Tibial nerve (tissue), 4 donors: Measurements from ENCODE around the gene HIP1.

Experiments
- EP300 ChIP-seq, 2 donors: sonication (generic); formaldehyde crosslinking; IDR thresholded peaks; one replicate each; pipeline ENCODE4 v1.6.1; 2017; ENCODE audit warnings: antibody characterized with exemption in 2 of 2, mild to moderate bottlenecking in 1 of 2
- POLR2A ChIP-seq, 2 donors: fragments of 450-650 bp; IDR thresholded peaks; one replicate each; pipeline ENCODE4 v1.6.1; 2017; ENCODE audit warnings: antibody characterized with exemption in 2 of 2, mild to moderate bottlenecking in 2 of 2, moderate library complexity in 2 of 2
- TF ChIP-seq, protein P1 (sequence below), 5 experiments: fragments of 200-600 bp in 3 of 5; fragments of 450-650 bp in 2 of 5; sonication (generic) in 3 of 5; IDR thresholded peaks; one replicate each; pipeline ENCODE4 v1.5.1; 2016 to 2019; ENCODE audit warnings: antibody characterized with exemption in 5 of 5, mild to moderate bottlenecking in 3 of 5, moderate library complexity in 2 of 5

DNA sequence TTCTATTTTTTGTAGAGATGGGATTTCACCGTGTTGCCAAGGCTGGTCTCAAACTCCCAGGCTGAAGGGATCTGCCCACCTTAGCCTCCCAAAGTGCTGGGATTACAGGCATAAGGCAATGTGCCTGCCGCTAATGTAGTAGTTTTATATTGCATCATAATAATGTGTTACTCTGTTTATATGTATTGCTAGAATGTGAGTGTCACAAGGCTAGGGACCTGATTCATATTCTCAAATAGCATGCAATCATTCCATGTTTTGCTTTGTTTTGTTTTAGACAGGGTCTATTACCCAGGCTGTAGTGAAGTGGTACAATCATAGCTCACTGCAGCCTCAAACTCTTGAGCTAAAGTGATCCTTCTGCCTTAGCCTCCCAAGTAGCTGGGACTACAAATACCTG lies 19.8 kb upstream of the HIP1 start:
- TF ChIP-seq POLR2A (IDR thresholded peaks at IDR 0.05) = no peak
- TF ChIP-seq, protein P1, sequence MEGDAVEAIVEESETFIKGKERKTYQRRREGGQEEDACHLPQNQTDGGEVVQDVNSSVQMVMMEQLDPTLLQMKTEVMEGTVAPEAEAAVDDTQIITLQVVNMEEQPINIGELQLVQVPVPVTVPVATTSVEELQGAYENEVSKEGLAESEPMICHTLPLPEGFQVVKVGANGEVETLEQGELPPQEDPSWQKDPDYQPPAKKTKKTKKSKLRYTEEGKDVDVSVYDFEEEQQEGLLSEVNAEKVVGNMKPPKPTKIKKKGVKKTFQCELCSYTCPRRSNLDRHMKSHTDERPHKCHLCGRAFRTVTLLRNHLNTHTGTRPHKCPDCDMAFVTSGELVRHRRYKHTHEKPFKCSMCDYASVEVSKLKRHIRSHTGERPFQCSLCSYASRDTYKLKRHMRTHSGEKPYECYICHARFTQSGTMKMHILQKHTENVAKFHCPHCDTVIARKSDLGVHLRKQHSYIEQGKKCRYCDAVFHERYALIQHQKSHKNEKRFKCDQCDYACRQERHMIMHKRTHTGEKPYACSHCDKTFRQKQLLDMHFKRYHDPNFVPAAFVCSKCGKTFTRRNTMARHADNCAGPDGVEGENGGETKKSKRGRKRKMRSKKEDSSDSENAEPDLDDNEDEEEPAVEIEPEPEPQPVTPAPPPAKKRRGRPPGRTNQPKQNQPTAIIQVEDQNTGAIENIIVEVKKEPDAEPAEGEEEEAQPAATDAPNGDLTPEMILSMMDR (IDR thresholded peaks at IDR 0.05) = no peak
- no peak for TF ChIP-seq EP300 (IDR thresholded peaks at IDR 0.05)
